PFSK-1 (cell line): Measurements from ENCODE around the gene HUS1B.

ENCODE experiments used
- FOXP2 ChIP-seq: optimal IDR thresholded peaks from 2 replicates; pipeline ENCODE3; 2011; ENCODE audit warnings: borderline replicate concordance, control low read depth, inconsistent platforms; ENCODE audit not compliant: insufficient read depth; ENCODE audit errors: extremely low read length, extremely low read depth
- POLR2AphosphoS5 ChIP-seq: IDR thresholded peaks from 2 replicates; pipeline ENCODE4 v1.6.1; 2012; ENCODE audit warnings: low read depth, mild to moderate bottlenecking, control low read depth, low read length, moderate library complexity
- SIN3A ChIP-seq: IDR thresholded peaks from 2 replicates; pipeline ENCODE4 v1.6.1; 2012; ENCODE audit warnings: mild to moderate bottlenecking, low read length, moderate library complexity, borderline replicate concordance; ENCODE audit not compliant: insufficient read depth
- TAF1 ChIP-seq: IDR thresholded peaks from 2 replicates; pipeline ENCODE4 v1.6.1; 2012; ENCODE audit warnings: low read length, control low read depth, borderline replicate concordance; ENCODE audit not compliant: insufficient read depth
- TF ChIP-seq, protein P1 (sequence below), 2 experiments: IDR thresholded peaks; 2 replicates each; pipeline versions ENCODE4 v1.6.1 to v1.8.0; 2011 to 2012; ENCODE audit warnings: low read depth in 2 of 2, low read length in 2 of 2, control low read depth in 1 of 2, inconsistent platforms in 1 of 2, mild to moderate bottlenecking in 1 of 2, moderate library complexity in 1 of 2; ENCODE audit not compliant: insufficient read depth in 1 of 2

Gene HUS1B

DNA sequence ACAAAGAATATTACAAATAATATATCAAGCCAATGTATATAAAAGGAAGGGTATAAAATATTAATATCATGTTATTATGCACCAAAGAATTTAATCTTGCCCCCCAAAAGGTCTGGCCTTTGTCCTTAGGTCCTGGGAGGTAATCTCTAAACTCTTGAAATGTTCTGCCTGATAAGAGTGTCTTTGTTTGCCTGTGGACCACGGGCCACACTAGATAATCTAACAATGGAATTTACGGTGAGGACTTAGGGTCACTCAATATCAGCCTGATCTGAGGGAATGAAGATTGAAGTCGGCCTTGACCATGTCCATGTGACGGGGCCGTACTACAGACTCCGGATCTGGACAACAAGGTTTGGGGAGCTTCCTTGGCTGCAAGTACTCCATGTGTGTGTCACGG, 42.9 kb downstream of the HUS1B start:
- TF ChIP-seq SIN3A (no peak), TAF1 (no peak)

- TF ChIP-seq, protein P1, sequence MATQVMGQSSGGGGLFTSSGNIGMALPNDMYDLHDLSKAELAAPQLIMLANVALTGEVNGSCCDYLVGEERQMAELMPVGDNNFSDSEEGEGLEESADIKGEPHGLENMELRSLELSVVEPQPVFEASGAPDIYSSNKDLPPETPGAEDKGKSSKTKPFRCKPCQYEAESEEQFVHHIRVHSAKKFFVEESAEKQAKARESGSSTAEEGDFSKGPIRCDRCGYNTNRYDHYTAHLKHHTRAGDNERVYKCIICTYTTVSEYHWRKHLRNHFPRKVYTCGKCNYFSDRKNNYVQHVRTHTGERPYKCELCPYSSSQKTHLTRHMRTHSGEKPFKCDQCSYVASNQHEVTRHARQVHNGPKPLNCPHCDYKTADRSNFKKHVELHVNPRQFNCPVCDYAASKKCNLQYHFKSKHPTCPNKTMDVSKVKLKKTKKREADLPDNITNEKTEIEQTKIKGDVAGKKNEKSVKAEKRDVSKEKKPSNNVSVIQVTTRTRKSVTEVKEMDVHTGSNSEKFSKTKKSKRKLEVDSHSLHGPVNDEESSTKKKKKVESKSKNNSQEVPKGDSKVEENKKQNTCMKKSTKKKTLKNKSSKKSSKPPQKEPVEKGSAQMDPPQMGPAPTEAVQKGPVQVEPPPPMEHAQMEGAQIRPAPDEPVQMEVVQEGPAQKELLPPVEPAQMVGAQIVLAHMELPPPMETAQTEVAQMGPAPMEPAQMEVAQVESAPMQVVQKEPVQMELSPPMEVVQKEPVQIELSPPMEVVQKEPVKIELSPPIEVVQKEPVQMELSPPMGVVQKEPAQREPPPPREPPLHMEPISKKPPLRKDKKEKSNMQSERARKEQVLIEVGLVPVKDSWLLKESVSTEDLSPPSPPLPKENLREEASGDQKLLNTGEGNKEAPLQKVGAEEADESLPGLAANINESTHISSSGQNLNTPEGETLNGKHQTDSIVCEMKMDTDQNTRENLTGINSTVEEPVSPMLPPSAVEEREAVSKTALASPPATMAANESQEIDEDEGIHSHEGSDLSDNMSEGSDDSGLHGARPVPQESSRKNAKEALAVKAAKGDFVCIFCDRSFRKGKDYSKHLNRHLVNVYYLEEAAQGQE (IDR thresholded peaks at IDR 0.05; ENCODE audit: insufficient read depth in 1 of 2, low read depth in 2 of 2, low read length in 2 of 2) = no peak
- no peak for TF ChIP-seq SIN3A
- TF ChIP-seq FOXP2 = no peak
- no peak for TF ChIP-seq POLR2AphosphoS5
- no peak for TF ChIP-seq TAF1
These were observed 45.0 kb downstream of the HUS1B start for GRCh38 chr6:611928-612327.

GRCh38 chr6:610882-611281, 46.0 kb downstream of the HUS1B start:
- TF ChIP-seq POLR2AphosphoS5 = no peak
- TF ChIP-seq TAF1 = no peak
- TF ChIP-seq, protein P1 (IDR thresholded peaks at IDR 0.05; ENCODE audit: insufficient read depth in 1 of 2, low read depth in 2 of 2, low read length in 2 of 2) = no peak
- no peak for TF ChIP-seq FOXP2
- TF ChIP-seq SIN3A = no peak

DNA sequence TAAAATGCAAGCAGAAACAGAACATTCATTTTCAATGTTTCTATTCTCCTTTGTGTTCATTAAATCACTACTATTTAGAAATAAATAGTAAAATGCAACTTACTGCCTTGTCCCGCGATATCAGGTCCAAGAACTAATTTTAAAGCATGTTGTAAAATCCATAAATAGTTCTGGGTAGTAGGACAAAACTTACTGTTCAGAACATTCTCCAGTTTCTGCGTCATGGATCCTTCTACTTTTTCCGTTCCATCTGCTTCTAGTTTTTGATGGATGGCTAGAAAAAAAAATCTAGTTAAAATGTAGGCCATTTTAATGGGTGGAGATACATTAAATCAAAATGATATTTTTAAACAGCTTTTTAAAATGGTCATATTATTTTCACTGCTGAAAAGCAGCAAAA, 47.0 kb downstream of the HUS1B start:
- TF ChIP-seq, protein P1 (IDR thresholded peaks at IDR 0.05; ENCODE audit: insufficient read depth in 1 of 2, low read depth in 2 of 2, low read length in 2 of 2) = no peak

DNA sequence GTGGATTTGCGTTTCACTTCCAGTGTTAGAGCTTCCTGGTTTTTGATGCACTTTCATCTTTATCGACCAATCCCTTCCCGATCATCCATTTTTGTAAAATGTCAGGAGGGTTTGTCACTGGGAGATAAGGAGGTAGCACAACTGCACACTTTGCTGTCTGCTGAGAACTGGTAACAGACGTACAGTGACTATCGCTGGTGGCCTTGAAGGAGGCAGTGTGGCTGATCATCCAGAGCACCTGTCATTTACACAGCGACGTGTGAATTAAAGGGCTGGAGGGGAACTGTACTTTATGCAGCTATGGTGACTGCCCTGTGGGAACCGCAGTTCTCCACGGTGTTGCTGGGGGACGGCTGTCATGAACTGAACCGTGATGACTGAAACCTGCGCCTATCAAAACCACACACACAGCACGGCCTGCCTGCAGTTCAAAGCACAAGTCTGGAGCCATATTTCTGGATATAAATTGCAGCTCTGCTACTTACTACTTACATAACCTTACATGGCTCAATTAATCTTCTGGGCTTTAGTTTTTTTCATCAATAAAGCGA, 50.0 kb downstream of the HUS1B start:
- no peak for TF ChIP-seq TAF1
- TF ChIP-seq SIN3A = no peak
- TF ChIP-seq POLR2AphosphoS5 = no peak
- TF ChIP-seq, protein P1 (IDR thresholded peaks at IDR 0.05; ENCODE audit: insufficient read depth in 1 of 2, low read depth in 2 of 2, low read length in 2 of 2) = no peak
- TF ChIP-seq FOXP2 = no peak
